ENCODE data around the gene SLC25A23.

GRCh38 chr19:6484831-6485230, 25.2 kb upstream of the SLC25A23 start:
- no peak for TF ChIP-seq CTCF (conservative IDR thresholded peaks at IDR 0.05 in 1 of 2, IDR thresholded peaks at IDR 0.05 in 1 of 2; ENCODE audit: extremely low read depth in 1 of 2, insufficient read depth in 1 of 2, low read depth in 1 of 2, low read length in 2 of 2)
- no peak for TF ChIP-seq EZH2 (IDR thresholded peaks at IDR 0.05; ENCODE audit: borderline replicate concordance, low read length)
